Astrocyte (in vitro differentiated cells and primary cell): ENCODE data around the gene MBLAC1. TPM values are rescaled to one million over a fixed set of nuclear protein-coding genes. Genes with fewer than 3 reads are reported as not detected.

Source experiments
- DNase-seq: peaks from one replicate; pipeline ENCODE4 v3.0.0-alpha.2; 2010; ENCODE audit warnings: low read depth
- FAIRE-seq: peaks from 2 replicates; lab custom pipeline; 2011; peaks lifted over from hg19 to GRCh38; lab: Jason Lieb, UNC
- H2AFZ ChIP-seq: 2 replicates; pipeline ENCODE4 v1.6.0; 2012; ENCODE audit warnings: low read depth, low read length, inconsistent platforms
- H3K27ac ChIP-seq: 2 replicates; pipeline ENCODE4 v1.5.1; 2011; ENCODE audit warnings: low read depth, low read length, inconsistent platforms
- H3K27me3 ChIP-seq: 2 replicates; pipeline ENCODE4 v1.6.0; 2011; ENCODE audit warnings: low read length, inconsistent platforms; ENCODE audit not compliant: insufficient read depth
- H3K36me3 ChIP-seq: 2 replicates; pipeline ENCODE4 v1.5.1; 2011; ENCODE audit warnings: low read length, inconsistent platforms; ENCODE audit not compliant: insufficient read depth
- H3K4me1 ChIP-seq: 2 replicates; pipeline ENCODE4 v1.5.1; 2011; ENCODE audit warnings: low read length, inconsistent platforms; ENCODE audit not compliant: insufficient read depth
- H3K4me2 ChIP-seq: 2 replicates; pipeline ENCODE4 v1.6.0; 2012; ENCODE audit warnings: low read length, inconsistent platforms
- H3K4me3 ChIP-seq: 2 replicates; pipeline ENCODE4 v1.5.1; 2011; ENCODE audit warnings: low read depth, mild to moderate bottlenecking, low read length, inconsistent platforms; ENCODE audit not compliant: insufficient read depth
- H3K79me2 ChIP-seq: 2 replicates; pipeline ENCODE4 v1.6.0; 2012; ENCODE audit warnings: mild to moderate bottlenecking, low read length, inconsistent platforms; ENCODE audit not compliant: insufficient read depth
- H3K9ac ChIP-seq: 2 replicates; pipeline ENCODE4 v1.6.0; 2012; ENCODE audit warnings: mild to moderate bottlenecking, low read length, inconsistent platforms
- H3K9me3 ChIP-seq: 2 replicates; pipeline ENCODE4 v1.5.1; 2012; ENCODE audit warnings: low read depth, mild to moderate bottlenecking, low read length, inconsistent platforms; ENCODE audit not compliant: insufficient read depth
- H4K20me1 ChIP-seq: 2 replicates; pipeline ENCODE4 v1.6.0; 2012; ENCODE audit warnings: low read length, inconsistent platforms; ENCODE audit not compliant: insufficient read depth
- H3K27ac Mint-ChIP-seq: one replicate; pipeline ENCODE4 v1.8.0; 2021; ENCODE audit warnings: mild to moderate bottlenecking, mixed read lengths; ENCODE audit not compliant: unreplicated experiment
- H3K27me3 Mint-ChIP-seq: one replicate; pipeline ENCODE4 v1.8.0; 2021; ENCODE audit warnings: low read depth, mixed read lengths; ENCODE audit not compliant: unreplicated experiment
- H3K36me3 Mint-ChIP-seq: one replicate; pipeline ENCODE4 v1.8.0; 2021; ENCODE audit warnings: low read depth, mixed read lengths; ENCODE audit not compliant: unreplicated experiment
- H3K4me1 Mint-ChIP-seq: one replicate; pipeline ENCODE4 v1.8.0; 2021; ENCODE audit warnings: low read depth, mixed read lengths; ENCODE audit not compliant: unreplicated experiment
- H3K4me3 Mint-ChIP-seq: one replicate; pipeline ENCODE4 v1.8.0; 2021; ENCODE audit warnings: mild to moderate bottlenecking, moderate library complexity, mixed read lengths; ENCODE audit not compliant: unreplicated experiment
- H3K9me3 Mint-ChIP-seq: one replicate; pipeline ENCODE4 v1.8.0; 2021; ENCODE audit warnings: mild to moderate bottlenecking, mixed read lengths; ENCODE audit not compliant: unreplicated experiment
- CTCF ChIP-seq: IDR thresholded peaks from 2 replicates; pipeline ENCODE4 v1.5.1; 2011; ENCODE audit warnings: low read depth, mild to moderate bottlenecking, inconsistent platforms, low read length, moderate library complexity; ENCODE audit not compliant: insufficient read depth
- EZH2 ChIP-seq: IDR thresholded peaks from 2 replicates; pipeline ENCODE4 v1.6.1; 2012; ENCODE audit warnings: mild to moderate bottlenecking, low read length, inconsistent platforms; ENCODE audit not compliant: insufficient read depth
- total RNA-seq: library from RNA; stranded (reverse); gene quantifications from 2 replicates; pipeline ENCODE4 v1.2.1, GENCODE V29; 2021

The MBLAC1 gene
- total RNA-seq, 1 donor from 2014 or later: 2.7 TPM

- TF ChIP-seq EZH2 (no peak), CTCF (no peak)
- Mint-ChIP-seq H3K4me1 (peaks cover 4% of the 10 kb centered on the region), H3K27ac (no peak overlapping the region), H3K4me3 (peak overlapping the region; percentile 50), H3K9me3 (peaks cover 1% of the 10 kb centered on the region), H3K27me3 (peaks cover 45% of the 10 kb centered on the region), H3K36me3 (peaks cover 10% of the 10 kb centered on the region)
- H3K4me3 ChIP-seq: no peak overlapping the region
- H3K36me3 ChIP-seq: no peaks in the 10 kb centered on the region
- H4K20me1 ChIP-seq: peaks cover 16% of the 10 kb centered on the region
- H3K4me1 ChIP-seq: no peaks in the 10 kb centered on the region
- DNase-seq (no peak), FAIRE-seq (no peak)
- H3K9me3 ChIP-seq: peaks cover 6% of the 10 kb centered on the region
- no peak overlapping the region for H3K9ac ChIP-seq
- no peak overlapping the region for H2AFZ ChIP-seq
- H3K27ac ChIP-seq: no peak overlapping the region
- peaks cover 16% of the 10 kb centered on the region for H3K79me2 ChIP-seq
- H3K27me3 ChIP-seq: no peaks in the 10 kb centered on the region
- no peak overlapping the region for H3K4me2 ChIP-seq
These were observed 47.8 kb downstream of the MBLAC1 start for GRCh38 chr7:100174582-100174981.

- Histone ChIP-seq H3K36me3 (no peaks in the 10 kb centered on the region), H2AFZ (no peak overlapping the region), H3K27ac (no peak overlapping the region), H3K4me1 (no peaks in the 10 kb centered on the region), H3K4me3 (no peak overlapping the region), H3K27me3 (no peaks in the 10 kb centered on the region), H3K79me2 (peaks cover 16% of the 10 kb centered on the region), H3K4me2 (peak overlapping the region; percentile 32), H3K9ac (no peak overlapping the region), H3K9me3 (peaks cover 6% of the 10 kb centered on the region), H4K20me1 (peaks cover 16% of the 10 kb centered on the region)
- H3K27me3 Mint-ChIP-seq: peaks cover 44% of the 10 kb centered on the region
- FAIRE-seq (no peak), DNase-seq (no peak)
- peaks cover 1% of the 10 kb centered on the region for H3K9me3 Mint-ChIP-seq
- no peak overlapping the region for H3K27ac Mint-ChIP-seq
- TF ChIP-seq EZH2 (no peak), CTCF (no peak)
- H3K36me3 Mint-ChIP-seq: peaks cover 10% of the 10 kb centered on the region
- peaks cover 4% of the 10 kb centered on the region for H3K4me1 Mint-ChIP-seq
- H3K4me3 Mint-ChIP-seq: peak overlapping the region; percentile 36
These were observed 48.6 kb downstream of the MBLAC1 start for GRCh38 chr7:100175296-100175935.
